Lower leg skin (tissue), 3 donors: ENCODE results near the gene DGKI.

Experiments used
- CTCF ChIP-seq, 3 donors: fragments of 450-650 bp; IDR thresholded peaks; one replicate each; pipeline ENCODE4 v1.5.1; 2016; ENCODE audit warnings: antibody characterized with exemption in 3 of 3, mild to moderate bottlenecking in 3 of 3, moderate library complexity in 2 of 3
- POLR2A ChIP-seq, 2 donors: fragments of 450-650 bp; IDR thresholded peaks; one replicate each; pipeline ENCODE4 v1.6.1; 2016 to 2017; ENCODE audit warnings: antibody characterized with exemption in 2 of 2, mild to moderate bottlenecking in 1 of 2, moderate library complexity in 1 of 2

- TF ChIP-seq CTCF (IDR thresholded peaks at IDR 0.05) (no peak), POLR2A (IDR thresholded peaks at IDR 0.05) (no peak)
Measured at GRCh38 chr7:137421366-137421765, 425.4 kb downstream of the DGKI start.
